GM15510 (cell line): ENCODE measurements around the gene SPTSSB.

Experiments used
- POLR2A ChIP-seq: IDR thresholded peaks from 3 replicates; pipeline ENCODE4 v1.6.1; 2011; ENCODE audit warnings: borderline replicate concordance; ENCODE audit not compliant: insufficient read length; ENCODE audit errors: extremely low read depth

The SPTSSB gene

DNA sequence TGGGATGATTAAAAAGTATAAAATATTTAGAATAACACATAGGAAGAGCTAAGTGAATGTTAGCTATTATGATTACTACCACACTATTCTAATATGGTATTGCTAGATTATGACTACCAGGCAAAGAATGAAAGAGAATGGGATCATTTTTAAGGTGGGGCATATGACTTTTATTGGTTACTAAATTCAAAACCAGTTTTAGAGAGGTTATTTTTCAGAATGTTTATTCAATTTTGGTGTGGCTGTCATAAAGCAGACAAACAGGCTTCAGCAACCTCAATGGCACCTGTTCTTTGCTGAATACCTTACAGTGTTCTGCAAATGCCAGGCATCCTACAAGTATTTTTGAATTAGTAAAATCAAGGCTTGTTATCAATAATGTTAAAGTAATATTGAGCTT is 12.8 kb downstream of the SPTSSB start:
- TF ChIP-seq POLR2A = no peak

DNA sequence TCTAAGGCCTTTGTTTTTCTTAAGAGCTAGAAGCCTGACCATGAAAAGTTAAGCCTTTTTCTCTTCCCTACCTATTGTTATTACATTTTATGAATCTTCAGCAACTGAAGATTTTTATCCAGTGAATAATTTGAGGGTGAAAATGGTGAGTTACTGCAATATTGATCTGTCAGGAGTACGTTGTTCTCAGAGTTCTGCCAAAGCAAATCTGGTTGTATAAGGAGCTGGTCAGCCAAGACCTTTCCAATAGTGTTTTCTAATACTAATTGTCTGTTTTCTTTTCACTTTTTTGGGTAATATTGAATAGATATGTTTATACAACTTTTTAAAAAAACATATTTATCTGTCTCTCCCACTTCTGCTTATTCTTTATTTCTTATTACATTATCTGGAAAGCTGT is 15.0 kb downstream of the SPTSSB start:
- no peak for TF ChIP-seq POLR2A

DNA sequence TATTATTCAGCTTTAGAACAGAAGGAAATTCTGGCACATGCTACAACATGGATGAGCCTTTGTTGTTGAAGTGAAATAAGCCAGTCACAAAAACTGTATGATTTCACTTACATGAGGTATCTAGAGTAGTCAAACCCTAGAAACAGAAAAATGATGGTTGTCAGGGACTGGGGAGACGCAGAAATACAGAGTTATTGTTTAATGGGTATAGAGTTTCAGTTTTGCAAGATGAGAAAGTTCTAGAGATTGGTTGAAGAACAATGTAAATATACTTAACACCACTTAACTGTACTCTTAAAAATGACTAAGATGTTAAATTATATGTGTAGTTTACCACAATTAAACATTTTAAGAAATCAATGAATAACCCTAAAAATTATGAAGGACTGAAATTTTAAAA is 15.8 kb downstream of the SPTSSB start:
- TF ChIP-seq POLR2A = no peak

DNA sequence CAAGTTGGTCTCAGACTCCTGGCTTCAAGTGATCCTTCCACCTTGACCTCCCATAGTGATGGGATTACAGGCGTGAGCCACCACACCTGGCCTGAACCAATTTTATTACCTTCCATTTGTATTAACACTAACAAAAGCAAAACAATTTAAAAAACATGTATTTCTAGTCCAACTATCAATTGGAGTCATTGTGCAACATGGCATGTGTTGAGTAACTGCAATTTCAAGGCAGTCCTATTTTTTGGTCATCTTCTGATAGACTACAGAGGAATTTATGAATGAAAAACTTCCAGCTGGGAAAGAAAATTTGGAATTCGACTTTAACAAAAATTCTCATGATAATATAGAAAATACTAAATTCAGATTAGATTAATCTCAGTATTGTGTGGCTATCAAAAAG is 16.8 kb downstream of the SPTSSB start:
- TF ChIP-seq POLR2A = no peak

DNA sequence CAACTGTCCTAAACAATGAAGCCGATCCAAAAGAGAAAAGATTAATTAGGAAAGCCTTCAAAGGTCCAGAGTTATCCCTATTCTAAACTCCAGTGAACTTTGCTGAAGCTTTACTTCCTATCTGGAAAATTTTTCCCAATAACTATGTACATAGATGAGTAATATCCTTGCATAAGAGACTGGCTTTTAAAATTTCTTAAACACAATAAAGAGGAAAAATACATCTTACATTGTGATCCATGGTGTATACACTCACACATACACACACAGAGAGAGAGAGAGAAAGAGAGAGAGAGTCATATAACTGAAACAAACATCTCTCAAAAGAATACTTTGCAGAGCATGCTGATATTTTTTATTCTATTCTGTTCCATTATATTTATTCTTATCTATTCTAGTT is 20.0 kb downstream of the SPTSSB start:
- no peak for TF ChIP-seq POLR2A

DNA sequence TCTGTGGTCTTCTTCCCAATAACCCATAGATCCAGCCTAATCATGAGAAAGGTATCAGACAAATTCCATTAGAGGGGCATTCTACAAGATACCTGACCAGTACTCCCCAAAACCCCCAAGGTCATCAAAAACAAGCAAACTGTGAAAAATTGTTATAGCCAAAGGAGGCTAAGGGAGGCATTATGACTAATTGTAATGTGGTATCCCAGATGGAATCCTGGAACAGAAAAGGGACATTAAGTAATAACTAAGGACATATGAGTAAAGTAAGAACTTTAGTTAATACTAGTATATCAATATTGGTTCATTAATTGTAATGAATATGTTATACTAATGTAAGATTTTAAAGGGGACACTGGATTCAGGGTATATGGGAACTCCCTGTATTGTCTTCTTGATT is 20.4 kb downstream of the SPTSSB start:
- no peak for TF ChIP-seq POLR2A

DNA sequence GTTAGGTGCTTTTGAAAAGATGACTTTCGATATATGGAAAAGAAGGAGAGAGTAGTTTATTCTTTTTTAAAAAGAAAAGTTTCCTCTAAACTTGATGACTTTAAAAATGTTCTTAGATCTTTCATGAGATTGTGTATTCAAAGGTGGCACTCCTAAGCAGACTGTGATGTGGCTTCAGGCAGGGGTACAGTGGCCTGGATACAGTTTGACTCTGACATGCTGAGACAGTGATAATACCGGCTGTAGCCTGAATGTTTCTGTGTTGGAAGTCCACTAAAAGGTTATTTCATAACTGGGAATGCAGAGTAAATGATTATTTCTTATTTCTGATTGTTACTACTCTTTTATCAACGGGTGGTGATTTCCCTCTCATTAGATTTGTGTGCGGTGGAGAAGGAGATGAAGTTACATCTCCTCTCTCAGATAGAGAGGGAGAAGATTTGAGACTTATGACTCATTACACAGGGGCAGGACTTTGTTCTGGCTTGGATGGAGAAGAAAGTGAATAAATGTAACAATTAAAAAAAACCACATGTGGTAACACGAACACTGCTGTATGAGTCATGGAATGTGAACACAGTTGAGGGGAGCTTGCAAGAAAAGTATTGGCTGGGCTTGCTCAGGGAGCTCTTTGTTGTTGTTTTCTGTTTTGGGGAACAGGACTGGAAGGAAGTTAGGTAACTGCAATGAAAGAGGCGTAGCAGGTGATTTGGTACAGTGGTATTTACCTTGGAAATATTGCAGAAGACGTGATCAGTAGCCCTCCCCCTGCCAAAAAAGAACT is 21.6 kb downstream of the SPTSSB start:
- TF ChIP-seq POLR2A = no peak

DNA sequence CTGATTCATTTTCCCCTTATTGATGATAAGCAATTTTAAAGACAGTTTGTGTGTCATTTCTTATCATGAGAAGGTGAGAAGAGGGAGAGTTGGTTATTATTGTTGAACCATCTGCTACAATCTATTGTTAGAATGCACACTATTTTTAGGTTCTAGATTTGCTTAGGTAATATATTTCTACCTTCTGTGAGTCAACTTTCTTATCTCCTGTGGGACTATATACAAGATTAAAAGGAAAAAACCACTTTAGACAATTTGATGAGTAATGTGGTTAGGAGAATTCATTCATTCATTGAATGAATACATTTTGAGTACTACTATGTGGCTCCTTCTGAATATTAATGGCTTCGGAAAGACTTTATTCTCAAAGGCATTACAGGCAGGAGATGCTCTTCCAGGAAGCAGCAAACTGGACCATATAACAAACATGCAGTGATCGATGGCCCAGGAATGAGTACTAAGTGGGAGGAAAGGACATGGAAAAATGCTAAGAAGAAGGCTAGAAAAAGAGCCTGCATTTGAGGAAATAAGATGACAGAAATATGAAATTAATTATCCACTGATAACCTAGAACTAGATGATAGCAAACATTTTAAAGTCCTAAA is 22.4 kb downstream of the SPTSSB start:
- TF ChIP-seq POLR2A = no peak

DNA sequence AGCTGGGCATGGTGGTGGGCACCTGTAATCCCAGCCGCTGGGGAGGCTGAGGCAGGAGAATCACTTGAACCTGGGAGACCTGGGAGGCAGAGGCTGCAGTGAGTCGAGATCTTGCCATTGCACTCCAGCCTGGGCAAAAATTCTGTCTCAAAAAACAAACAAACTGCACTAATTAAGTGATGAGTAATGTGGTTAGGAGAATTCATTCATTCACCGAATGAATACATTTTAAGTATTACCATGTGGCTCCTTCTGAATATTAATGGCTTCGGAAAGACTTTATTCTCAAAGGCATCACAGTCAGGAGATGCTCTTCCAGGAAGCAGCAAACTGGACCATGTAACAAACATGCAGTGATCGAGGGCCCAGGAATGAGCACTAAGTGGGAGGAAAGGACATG is 23.6 kb downstream of the SPTSSB start:
- no peak for TF ChIP-seq POLR2A

DNA sequence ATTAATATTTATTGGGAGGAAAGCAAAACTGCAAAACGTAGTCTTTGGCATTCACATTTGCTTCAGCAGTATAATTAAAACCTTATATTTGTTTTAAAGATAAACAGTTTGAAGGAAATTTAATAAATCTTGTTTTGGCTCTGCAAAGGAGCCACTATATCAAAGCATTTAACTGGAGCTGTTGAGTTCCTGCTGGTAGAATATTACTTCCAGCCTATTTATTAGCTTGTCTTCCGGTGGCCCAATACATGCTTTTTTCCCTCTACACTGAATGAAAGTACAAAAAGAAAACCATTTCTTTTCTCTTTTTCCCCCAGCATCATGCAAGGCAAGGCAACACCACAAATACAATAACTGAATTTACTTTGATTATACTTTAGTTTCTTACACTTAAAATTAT is 26.3 kb downstream of the SPTSSB start:
- TF ChIP-seq POLR2A = no peak

DNA sequence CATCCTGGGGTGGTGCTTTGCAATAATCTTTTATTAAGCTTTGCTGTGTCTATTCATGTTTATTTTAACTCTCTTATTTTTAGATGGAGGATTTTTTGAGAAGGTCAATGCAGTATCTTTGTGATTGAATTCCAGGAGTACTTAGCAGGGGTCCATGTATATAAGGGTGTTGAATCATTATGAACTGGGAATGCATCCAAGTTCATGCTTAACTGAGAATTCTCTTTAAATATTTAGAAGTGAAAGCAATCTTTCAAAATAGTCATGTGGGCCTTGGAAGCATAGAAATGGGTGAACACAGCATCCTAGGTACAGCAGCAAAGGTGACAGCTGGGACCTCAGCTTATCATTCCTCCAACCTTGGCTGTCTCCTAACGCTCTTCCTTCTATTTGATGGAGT is 27.3 kb downstream of the SPTSSB start:
- no peak for TF ChIP-seq POLR2A

DNA sequence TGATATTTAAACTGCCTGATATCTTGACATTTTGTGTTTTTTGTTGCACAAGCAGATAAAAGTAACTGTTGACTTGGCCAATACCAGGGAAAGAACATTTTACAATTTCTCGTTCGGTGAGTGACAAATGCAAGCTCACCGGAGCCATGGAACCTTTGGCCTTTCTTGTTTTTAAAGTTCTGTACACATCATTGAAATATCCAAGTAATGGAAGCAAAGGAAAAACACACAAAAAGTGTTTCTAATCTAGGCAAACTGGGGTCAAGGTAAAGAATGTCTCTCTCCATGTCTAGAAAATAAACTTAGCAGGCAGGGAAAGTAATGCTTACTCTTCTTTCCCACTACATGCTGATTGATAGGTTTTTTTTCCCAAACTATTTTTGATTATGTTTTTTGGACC is 27.8 kb downstream of the SPTSSB start:
- no peak for TF ChIP-seq POLR2A

DNA sequence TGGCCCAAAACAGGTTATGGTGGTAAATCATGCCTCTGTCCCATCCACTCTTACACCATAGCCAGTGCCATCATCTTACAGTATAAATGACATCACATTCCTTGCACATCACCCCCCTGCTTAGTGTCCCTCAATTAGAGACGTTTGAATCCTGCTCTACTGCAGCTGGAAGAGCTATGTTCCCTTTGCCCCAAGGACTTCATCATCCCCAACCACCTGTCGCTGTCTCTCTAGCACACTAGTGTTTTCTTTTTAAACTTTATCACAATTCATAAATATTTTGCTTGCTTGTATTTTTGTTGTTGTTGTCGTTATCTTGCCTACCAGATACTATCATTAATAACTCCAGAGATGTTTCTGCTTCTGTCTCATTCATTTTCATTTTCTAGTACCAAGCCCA is 28.7 kb downstream of the SPTSSB start:
- no peak for TF ChIP-seq POLR2A

DNA sequence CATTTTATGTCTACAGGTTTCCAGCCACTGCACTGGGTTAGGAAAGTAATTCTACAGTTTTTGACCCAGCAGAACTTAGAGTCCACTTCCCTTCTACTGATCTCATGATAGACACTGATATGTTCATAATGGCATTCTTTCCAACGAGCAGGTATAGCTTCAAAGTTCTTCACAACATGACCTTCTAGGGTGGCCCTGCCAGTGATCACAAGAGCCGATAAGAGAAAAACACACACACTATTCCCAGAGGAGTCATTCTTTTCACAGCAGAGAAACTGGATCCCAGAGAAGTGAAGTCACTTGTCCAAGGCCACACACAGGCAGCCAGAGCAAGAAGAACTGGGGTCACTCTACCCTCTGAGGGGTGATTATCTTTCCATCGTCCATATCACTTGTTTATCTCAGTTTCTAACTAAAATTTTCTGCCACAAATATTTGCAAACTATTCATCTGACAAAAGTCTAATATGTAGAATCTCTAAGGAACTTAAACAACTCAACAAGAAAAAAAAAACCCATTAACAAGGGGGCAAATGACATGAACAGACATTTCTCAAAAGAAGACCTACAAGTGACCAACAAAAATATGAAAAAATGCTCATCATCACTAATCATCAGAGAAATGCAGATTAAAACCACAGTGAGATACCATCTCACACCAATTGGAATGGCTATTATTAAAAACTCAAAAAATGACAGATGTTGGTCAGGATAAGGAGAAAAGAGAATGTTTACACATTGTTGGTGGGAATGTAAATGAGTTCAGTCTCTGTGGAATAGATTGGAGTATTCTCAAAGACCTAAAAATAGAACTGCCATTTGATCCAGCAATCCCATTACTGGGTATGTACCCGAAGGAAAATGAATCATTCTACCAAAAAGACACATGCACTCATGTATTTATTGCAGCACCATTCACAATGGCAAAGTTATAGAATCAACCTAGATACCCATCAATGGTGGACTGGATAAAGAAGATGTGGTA is 31.5 kb downstream of the SPTSSB start:
- TF ChIP-seq POLR2A = no peak

DNA sequence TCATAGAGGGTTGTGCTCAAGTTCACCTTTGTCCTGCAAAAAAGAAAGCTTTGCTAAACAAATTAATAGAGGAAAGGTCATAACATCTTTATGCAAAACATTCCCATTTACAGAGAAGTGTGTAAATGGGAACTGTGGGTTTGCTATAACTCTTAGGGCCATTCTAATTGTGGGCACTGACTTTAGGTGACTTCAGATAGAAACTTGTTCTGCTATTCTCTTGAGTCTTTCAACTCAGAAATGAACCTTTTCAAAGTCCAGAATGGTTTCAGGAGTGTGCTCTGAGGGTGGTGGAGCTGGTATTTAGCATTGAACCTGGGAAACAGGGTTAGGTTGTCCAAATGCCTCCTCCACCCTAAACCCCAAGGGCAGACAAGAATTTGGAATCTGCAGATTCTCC is 34.0 kb downstream of the SPTSSB start:
- no peak for TF ChIP-seq POLR2A
